Mammary epithelial cell (primary cell): ENCODE data around the gene RALGPS1.

Experiments
- EZH2 ChIP-seq: IDR thresholded peaks from 2 replicates; pipeline ENCODE4 v1.6.1; 2012; ENCODE audit warnings: low read length, inconsistent platforms, borderline replicate concordance
- TF ChIP-seq, protein P1 (sequence below), 2 donors: IDR thresholded peaks in 1 of 2; conservative IDR thresholded peaks in 1 of 2; 2 replicates each; pipeline ENCODE4 v1.5.1; 2011 to 2012; ENCODE audit warnings: inconsistent platforms in 2 of 2, low read length in 2 of 2, mild to moderate bottlenecking in 2 of 2, control low read depth in 1 of 2, low read depth in 1 of 2; ENCODE audit not compliant: insufficient read depth in 1 of 2; ENCODE audit errors: extremely low read depth in 1 of 2

- TF ChIP-seq, protein P1, sequence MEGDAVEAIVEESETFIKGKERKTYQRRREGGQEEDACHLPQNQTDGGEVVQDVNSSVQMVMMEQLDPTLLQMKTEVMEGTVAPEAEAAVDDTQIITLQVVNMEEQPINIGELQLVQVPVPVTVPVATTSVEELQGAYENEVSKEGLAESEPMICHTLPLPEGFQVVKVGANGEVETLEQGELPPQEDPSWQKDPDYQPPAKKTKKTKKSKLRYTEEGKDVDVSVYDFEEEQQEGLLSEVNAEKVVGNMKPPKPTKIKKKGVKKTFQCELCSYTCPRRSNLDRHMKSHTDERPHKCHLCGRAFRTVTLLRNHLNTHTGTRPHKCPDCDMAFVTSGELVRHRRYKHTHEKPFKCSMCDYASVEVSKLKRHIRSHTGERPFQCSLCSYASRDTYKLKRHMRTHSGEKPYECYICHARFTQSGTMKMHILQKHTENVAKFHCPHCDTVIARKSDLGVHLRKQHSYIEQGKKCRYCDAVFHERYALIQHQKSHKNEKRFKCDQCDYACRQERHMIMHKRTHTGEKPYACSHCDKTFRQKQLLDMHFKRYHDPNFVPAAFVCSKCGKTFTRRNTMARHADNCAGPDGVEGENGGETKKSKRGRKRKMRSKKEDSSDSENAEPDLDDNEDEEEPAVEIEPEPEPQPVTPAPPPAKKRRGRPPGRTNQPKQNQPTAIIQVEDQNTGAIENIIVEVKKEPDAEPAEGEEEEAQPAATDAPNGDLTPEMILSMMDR (conservative IDR thresholded peaks at IDR 0.05 in 1 of 2, IDR thresholded peaks at IDR 0.05 in 1 of 2; ENCODE audit: extremely low read depth in 1 of 2, insufficient read depth in 1 of 2, low read depth in 1 of 2, low read length in 2 of 2), result no peak
- TF ChIP-seq EZH2, result no peak
These were observed 253.2 kb downstream of the RALGPS1 start for GRCh38 chr9:127167560-127168326.
